Hematopoietic multipotent progenitor cell treated with erythropoietin and hydrocortisone succinate and interleukin-3 and kit ligand, for 17 days (in vitro differentiated cells): ENCODE measurements around the gene PTPN1.
"Not testable (repeated sequence)": the region's sequence is repeated elsewhere in the genome, so short reads cannot be mapped to it uniquely, and the experiment has no call there.

Source experiments
- DNase-seq: peaks from one replicate; pipeline ENCODE4 v3.0.0-alpha.2; 2015; ENCODE audit warnings: low spot score

The PTPN1 gene

GRCh38 chr20:50610212-50610718 lies 100.1 kb downstream of the PTPN1 start:
- no peak for DNase-seq

- no peak for DNase-seq
Measured at GRCh38 chr20:50611128-50611810, 101.1 kb downstream of the PTPN1 start.

DNA sequence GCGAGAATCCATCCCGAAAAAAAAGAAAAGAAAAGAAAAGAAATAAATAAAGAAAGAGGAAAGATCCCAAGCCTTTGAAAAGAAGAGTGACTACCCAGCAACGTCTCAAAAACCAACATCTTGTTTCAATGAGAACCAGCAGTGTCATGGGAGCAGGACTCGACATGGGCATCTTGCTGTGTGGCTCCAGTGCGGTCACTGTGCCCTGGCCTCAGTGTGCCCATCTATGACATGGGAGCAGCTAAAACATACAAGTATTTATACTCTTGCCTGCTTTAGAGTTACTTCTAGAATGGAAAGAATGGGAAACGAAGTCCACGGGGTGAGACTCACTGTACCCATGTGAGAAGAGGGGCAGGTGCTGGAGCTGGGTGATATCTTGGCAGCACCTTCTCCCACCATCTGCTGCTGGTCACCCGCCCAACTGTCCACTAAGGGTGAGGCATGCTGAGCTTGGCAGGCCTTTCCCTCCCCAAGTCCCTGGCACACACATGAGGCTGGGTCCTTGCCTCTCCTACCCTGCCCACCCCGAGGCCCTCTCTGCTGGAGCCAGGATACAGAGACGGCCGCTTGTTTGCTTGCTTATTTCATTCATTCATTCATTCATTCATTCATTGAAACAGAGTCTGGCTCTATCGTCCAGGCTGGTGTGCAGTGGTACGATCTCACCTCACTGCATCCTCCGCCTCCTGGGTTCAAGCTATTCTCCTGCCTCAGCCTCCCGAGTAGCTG lies 103.4 kb downstream of the PTPN1 start:
- no peak for DNase-seq

- no peak for DNase-seq
Measured at GRCh38 chr20:50615407-50615806, 105.2 kb downstream of the PTPN1 start.

- DNase-seq, result no peak
Measured at GRCh38 chr20:50617022-50617421, 106.8 kb downstream of the PTPN1 start.

- no peak for DNase-seq
Measured at GRCh38 chr20:50618537-50618936, 108.4 kb downstream of the PTPN1 start.

DNA sequence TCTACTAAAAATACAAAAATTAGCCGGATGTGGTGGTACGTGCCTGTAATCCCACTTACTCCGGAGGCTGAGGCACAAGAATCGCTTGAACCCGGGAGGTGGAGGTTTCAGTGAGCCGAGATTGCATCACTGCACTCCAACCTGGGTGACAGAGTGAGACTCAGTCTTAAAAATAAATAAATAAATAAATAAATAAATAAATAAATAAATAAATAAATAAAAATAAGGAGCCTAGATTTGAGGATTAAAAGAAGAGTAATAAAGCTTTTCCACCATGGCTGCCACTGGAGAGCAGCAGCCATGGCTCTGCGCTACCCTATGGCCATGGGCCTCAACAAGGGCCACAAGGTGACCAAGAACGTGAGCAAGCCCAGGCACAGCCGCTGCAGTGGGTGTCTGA lies 110.3 kb downstream of the PTPN1 start:
- DNase-seq, result not testable (repeated sequence)

DNA sequence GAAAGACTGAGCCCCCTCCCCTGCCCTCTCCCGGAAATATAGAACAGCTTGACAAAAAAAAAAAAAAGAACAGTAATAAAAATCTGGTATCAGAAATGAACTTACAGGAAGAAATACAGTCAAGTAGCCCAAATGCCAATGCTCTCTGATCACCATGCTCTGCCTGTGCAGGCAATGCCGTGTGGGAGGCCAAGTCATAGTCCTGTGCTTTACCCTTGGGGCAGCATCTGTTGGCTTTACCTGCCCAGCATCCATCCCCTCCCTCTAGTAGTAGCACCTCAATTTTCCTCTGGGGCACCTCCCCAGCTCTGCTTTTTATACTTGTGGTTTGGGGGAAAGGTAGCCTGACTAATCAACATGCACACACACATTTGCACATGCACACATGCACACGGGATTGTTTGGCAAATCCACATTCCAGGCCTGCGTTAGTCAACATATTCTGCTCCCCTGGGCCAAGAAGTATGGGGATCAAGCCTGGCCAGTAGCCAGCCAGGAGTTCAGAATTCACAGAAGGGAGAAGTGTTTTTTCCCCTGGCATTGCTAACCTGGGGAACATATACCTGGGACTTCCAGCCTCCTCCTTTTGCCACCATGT lies 111.0 kb downstream of the PTPN1 start:
- DNase-seq, result no peak

- no peak for DNase-seq
Measured at GRCh38 chr20:50624351-50625016, 114.3 kb downstream of the PTPN1 start.

GRCh38 chr20:50625986-50626677 lies 115.9 kb downstream of the PTPN1 start:
- peak; percentile 24 for DNase-seq

GRCh38 chr20:50627747-50628146 lies 117.6 kb downstream of the PTPN1 start:
- no peak for DNase-seq

DNA sequence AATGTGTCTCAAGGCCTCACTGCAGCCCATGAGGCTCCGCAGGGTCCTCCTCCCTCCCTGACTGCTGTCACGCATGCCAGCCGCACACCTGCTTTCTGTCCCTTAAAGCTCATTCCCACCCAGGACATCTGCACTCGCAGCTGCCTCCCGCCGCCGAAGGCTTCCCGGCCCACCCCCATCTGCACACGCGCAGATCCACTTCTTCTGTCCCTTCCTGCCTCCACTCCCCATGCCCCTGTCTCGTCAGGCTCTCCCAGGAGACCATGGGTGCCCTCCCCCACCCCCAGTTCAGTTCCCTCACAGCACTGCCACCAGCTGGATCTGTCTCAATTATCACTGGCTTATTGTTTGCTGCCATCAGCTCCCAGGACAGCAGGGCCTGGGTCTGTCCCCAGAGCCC lies 118.1 kb downstream of the PTPN1 start:
- DNase-seq, result no peak

DNA sequence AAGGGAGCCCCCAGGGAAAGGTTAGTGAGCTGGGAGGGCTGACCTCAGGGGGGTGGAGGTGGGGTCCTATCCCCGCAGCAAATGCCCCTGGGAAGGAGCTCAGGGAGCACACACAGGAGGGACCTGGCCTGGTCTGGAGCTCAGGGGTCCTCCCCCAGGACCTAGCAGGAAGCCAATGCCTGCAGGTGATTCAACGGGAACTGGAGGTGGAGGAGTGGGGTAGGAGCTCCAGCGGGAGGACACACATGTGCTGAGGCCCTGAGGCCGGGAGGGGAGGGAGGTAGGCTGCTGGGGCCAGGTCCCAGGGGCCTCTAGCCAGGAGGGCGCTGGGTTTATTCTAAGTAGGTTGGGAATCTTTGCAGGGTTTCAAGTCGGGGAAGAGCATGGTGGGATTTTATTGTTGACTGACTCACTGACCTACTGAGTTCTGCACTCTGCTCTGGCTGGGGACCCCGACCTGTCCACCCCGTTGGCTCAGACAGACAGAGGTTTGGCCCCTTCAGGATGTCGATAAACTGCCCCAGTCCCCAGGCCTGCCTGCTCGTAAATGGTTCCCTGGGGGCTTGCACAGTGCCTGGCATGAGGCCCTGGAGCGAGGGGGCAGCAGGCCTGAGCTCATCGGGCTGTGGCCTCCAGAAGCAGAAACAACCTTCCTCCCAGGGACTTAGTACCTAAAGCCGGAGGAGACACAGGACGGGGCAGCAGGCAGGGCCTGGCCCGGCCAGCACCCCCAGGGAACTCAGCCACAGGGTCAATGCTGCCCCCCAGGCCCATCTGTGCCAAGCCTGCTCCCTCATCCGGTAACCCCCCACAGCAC lies 118.9 kb downstream of the PTPN1 start:
- no peak for DNase-seq

DNA sequence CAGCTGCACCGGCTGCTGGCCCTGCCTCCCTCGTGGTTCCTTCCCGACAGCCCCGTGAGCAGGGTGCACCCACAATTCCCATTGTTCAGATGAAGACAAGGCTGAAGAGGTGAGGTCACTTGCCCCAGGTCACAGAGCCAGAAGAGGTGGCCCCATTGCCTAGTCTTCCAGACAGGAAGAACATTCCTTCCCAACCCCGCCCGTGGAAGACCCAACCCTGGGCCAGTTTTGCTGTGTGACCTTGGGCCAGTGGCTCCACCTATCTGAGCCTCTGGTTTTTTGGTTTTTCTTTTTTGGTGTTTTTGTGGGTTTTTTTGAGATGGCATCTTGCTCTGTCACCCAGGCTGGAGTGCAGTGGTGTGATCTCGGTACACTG lies 119.5 kb downstream of the PTPN1 start:
- no peak for DNase-seq

DNA sequence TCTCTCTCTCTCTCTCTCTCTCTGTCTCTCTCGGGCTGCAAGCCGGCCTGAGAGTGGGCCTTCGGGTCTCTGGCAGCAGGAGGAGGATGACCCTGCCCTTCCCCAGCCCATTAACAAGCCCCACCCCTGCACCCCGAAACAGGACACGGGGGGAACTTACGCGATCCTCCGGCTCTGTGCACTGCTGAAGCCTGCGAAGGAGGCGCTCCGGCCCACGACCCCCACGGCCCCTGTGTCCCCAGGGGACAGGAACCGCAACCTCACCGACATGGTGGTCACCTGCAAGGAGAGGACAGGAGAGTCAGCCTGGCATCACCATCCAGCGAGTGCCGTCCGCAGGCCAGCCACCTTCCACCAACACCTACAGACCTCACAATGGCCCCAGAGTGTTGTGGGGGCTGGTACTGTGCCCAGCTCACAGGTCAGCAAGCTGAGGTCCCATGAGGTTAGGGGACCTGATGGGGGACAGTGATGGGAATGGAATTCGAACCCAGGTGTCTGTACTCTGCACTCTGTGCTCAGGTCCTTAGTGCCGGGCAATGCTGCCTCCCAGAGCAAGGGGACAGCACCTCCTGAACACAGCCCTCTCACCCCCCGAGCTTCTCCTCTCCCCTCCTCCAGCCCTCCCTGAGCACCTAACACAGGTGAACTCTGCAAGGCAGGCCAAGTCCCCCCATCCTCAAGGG lies 120.5 kb downstream of the PTPN1 start:
- DNase-seq, result no peak

GRCh38 chr20:50632236-50632635 lies 122.1 kb downstream of the PTPN1 start:
- DNase-seq, result no peak

- no peak for DNase-seq
Measured at GRCh38 chr20:50632701-50633100, 122.5 kb downstream of the PTPN1 start.

GRCh38 chr20:50633361-50633760 lies 123.2 kb downstream of the PTPN1 start:
- no peak for DNase-seq

DNA sequence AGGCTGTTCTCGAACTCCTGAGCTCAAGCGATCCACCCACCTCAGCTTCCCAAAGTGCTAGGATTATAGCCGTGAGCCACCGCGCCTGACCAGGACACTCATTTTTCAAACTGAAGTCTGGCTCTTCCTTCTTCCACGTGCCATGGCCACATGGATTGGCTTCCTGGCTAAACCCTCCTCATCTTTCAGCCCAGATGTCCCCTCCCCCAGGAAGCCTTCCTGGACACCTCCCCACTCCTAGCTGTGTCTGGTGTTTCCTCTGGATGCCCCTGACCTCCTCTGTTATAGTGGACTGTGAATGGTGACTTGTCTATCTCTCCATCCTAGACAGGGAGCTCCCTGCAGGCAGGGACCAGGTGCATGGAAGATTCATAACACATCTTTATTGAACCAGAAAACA lies 124.0 kb downstream of the PTPN1 start:
- no peak for DNase-seq
